ENCODE results near the gene LMNB1. TPM values are rescaled to one million over a fixed set of nuclear protein-coding genes. Genes with fewer than 3 reads are reported as not detected.
A peak's percentile ranks its signal among the peaks of the same experiment; 100 is the strongest.
"Not testable (repeated sequence)": the region's sequence is repeated elsewhere in the genome, so short reads cannot be mapped to it uniquely, and the experiment has no call there.

LMNB1 gene
- total RNA-seq, 1 donor from 2014 or later: 362 TPM

GRCh38 chr5:126852091-126852571, 75.2 kb downstream of the LMNB1 start:
- H3K4me3 Mint-ChIP-seq: no peak overlapping the region
- H3K27ac Mint-ChIP-seq (ENCODE audit: unreplicated experiment): peak overlapping the region; percentile 50
- peaks cover 25% of the 10 kb centered on the region for H3K36me3 Mint-ChIP-seq (ENCODE audit: low read depth)
- no peaks in the 10 kb centered on the region for H3K27me3 Mint-ChIP-seq (ENCODE audit: low read depth)
- DNase-seq (ENCODE audit: low read depth, low spot score): no peak
- TF ChIP-seq CTCF (conservative IDR thresholded peaks at IDR 0.05): no peak
- peaks cover 3% of the 10 kb centered on the region for H3K9me3 Mint-ChIP-seq
- H3K4me1 Mint-ChIP-seq: peaks cover 74% of the 10 kb centered on the region

- peak overlapping the region; percentile 23 for H3K4me3 Mint-ChIP-seq
- no peak for DNase-seq (ENCODE audit: low read depth, low spot score)
Observed at GRCh38 chr5:126852841-126853271, 75.9 kb downstream of the LMNB1 start.

GRCh38 chr5:126853541-126854307, 76.8 kb downstream of the LMNB1 start:
- not testable (repeated sequence) for H3K27ac Mint-ChIP-seq (ENCODE audit: unreplicated experiment); H3K27me3 Mint-ChIP-seq (ENCODE audit: low read depth); H3K9me3 Mint-ChIP-seq; H3K4me3 Mint-ChIP-seq; DNase-seq (ENCODE audit: low read depth, low spot score)
- peaks cover 68% of the 10 kb centered on the region for H3K4me1 Mint-ChIP-seq
- peaks cover 29% of the 10 kb centered on the region for H3K36me3 Mint-ChIP-seq (ENCODE audit: low read depth)

More at GRCh38 chr5:126852841-126853271, 75.9 kb downstream of the LMNB1 start:
- H3K4me1 Mint-ChIP-seq: peaks cover 74% of the 10 kb centered on the region
- H3K27ac Mint-ChIP-seq (ENCODE audit: unreplicated experiment): no peak overlapping the region
- H3K27me3 Mint-ChIP-seq (ENCODE audit: low read depth): no peaks in the 10 kb centered on the region
- TF ChIP-seq CTCF (conservative IDR thresholded peaks at IDR 0.05): no peak
- peaks cover 27% of the 10 kb centered on the region for H3K36me3 Mint-ChIP-seq (ENCODE audit: low read depth)
- H3K9me3 Mint-ChIP-seq: peaks cover 3% of the 10 kb centered on the region

GRCh38 chr5:126854526-126855110, 77.7 kb downstream of the LMNB1 start:
- Mint-ChIP-seq H3K4me3 (no peak overlapping the region), H3K9me3 (peaks cover 3% of the 10 kb centered on the region), H3K27ac (ENCODE audit: unreplicated experiment) (no peak overlapping the region), H3K36me3 (ENCODE audit: low read depth) (peaks cover 26% of the 10 kb centered on the region), H3K27me3 (ENCODE audit: low read depth) (no peaks in the 10 kb centered on the region), H3K4me1 (peaks cover 60% of the 10 kb centered on the region)
- no peak for DNase-seq (ENCODE audit: low read depth, low spot score)
- TF ChIP-seq CTCF (conservative IDR thresholded peaks at IDR 0.05): no peak

- H3K36me3 Mint-ChIP-seq (ENCODE audit: low read depth): peaks cover 26% of the 10 kb centered on the region
Observed at GRCh38 chr5:126855266-126855665, 78.3 kb downstream of the LMNB1 start.

More at GRCh38 chr5:126855266-126855665, 78.3 kb downstream of the LMNB1 start:
- Mint-ChIP-seq H3K4me1 (peaks cover 56% of the 10 kb centered on the region), H3K9me3 (peaks cover 3% of the 10 kb centered on the region), H3K27me3 (ENCODE audit: low read depth) (no peaks in the 10 kb centered on the region), H3K27ac (ENCODE audit: unreplicated experiment) (peak overlapping the region; percentile 73), H3K4me3 (no peak overlapping the region)
- TF ChIP-seq CTCF (conservative IDR thresholded peaks at IDR 0.05): no peak
- DNase-seq (ENCODE audit: low read depth, low spot score): no peak
